Ascending aorta (tissue), 2 donors: ENCODE measurements around the gene GALNT13. TPM values are rescaled to one million over a fixed set of nuclear protein-coding genes. Genes with fewer than 3 reads are reported as not detected.

Experiments
- DNase-seq, 2 donors: peaks; one replicate each; pipeline ENCODE4 v3.0.0-alpha.2; 2019; ENCODE audit warnings: low spot score in 2 of 2
- H3K27ac ChIP-seq, 2 donors: fragments of 200-600 bp; sonication (generic); one replicate each; pipeline ENCODE4 v1.5.1; 2016 to 2017; ENCODE audit warnings: mild to moderate bottlenecking in 1 of 2
- H3K27me3 ChIP-seq: fragments of 200-600 bp; sonication (generic); one replicate; pipeline ENCODE4 v1.5.1; 2017
- H3K36me3 ChIP-seq, 2 donors: fragments of 200-600 bp; sonication (generic); one replicate each; pipeline ENCODE4 v1.5.1; 2016
- H3K4me1 ChIP-seq, 2 donors: fragments of 200-600 bp; sonication (generic); one replicate each; pipeline ENCODE4 v1.5.1; 2016 to 2017; ENCODE audit warnings: mild to moderate bottlenecking in 1 of 2
- H3K4me3 ChIP-seq, 2 donors: fragments of 200-600 bp; sonication (generic); one replicate each; pipeline ENCODE4 v1.5.1; 2016 to 2017; ENCODE audit warnings: mild to moderate bottlenecking in 1 of 2
- H3K9me3 ChIP-seq, 2 donors: fragments of 200-600 bp; sonication (generic); one replicate each; pipeline ENCODE4 v1.5.1; 2016
- intact Hi-C: fragments of 100-400 bp; cut with DNase I; formaldehyde crosslinking; loops from one replicate; pipeline ENCODE4 v1.15.1; 2023
- total RNA-seq: library from RNA; depleted of rRNA; stranded (reverse); fragments of >200 nt; gene quantifications from one replicate; pipeline ENCODE4 v1.1.0, GENCODE V29; 2016
- TF ChIP-seq, protein P1 (sequence below), 3 experiments: fragments of 200-600 bp in 2 of 3; fragments of 450-650 bp in 1 of 3; sonication (generic) in 2 of 3; IDR thresholded peaks; one replicate each; pipeline ENCODE4 v1.5.1; 2016 to 2019; ENCODE audit warnings: antibody characterized with exemption in 3 of 3, mild to moderate bottlenecking in 1 of 3, moderate library complexity in 1 of 3

Gene GALNT13
- total RNA-seq, 1 donor from 2014 or later, result not detected

DNA sequence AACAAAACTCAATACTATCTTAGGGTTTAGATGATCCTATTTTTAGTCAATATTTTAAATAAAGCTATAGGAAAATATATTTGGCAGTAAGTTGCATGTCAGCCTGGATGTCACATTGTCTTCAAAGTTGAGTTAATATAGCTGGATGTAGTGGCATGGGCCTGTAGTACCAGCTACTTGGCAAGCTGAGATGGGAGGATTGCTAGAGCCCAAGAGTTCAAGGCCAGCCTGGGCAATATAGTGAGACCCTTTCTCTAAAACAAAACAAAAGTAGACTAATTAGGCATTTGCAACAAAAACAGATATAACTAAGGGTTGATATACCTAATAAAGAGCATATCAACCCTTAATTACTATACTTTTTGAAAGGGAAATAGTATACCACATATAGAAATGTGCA, 572.2 kb downstream of the GALNT13 start:
- Histone ChIP-seq H3K27ac (no peak overlapping the region), H3K27me3 (no peaks in the 10 kb centered on the region), H3K4me3 (no peak overlapping the region), H3K36me3 (no peaks in the 10 kb centered on the region), H3K9me3 (no peaks in the 10 kb centered on the region), H3K4me1 (no peaks in the 10 kb centered on the region)
- intact Hi-C loops, result no loop called here
- no peak for DNase-seq
- TF ChIP-seq, protein P1, sequence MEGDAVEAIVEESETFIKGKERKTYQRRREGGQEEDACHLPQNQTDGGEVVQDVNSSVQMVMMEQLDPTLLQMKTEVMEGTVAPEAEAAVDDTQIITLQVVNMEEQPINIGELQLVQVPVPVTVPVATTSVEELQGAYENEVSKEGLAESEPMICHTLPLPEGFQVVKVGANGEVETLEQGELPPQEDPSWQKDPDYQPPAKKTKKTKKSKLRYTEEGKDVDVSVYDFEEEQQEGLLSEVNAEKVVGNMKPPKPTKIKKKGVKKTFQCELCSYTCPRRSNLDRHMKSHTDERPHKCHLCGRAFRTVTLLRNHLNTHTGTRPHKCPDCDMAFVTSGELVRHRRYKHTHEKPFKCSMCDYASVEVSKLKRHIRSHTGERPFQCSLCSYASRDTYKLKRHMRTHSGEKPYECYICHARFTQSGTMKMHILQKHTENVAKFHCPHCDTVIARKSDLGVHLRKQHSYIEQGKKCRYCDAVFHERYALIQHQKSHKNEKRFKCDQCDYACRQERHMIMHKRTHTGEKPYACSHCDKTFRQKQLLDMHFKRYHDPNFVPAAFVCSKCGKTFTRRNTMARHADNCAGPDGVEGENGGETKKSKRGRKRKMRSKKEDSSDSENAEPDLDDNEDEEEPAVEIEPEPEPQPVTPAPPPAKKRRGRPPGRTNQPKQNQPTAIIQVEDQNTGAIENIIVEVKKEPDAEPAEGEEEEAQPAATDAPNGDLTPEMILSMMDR (IDR thresholded peaks at IDR 0.05), result no peak

DNA sequence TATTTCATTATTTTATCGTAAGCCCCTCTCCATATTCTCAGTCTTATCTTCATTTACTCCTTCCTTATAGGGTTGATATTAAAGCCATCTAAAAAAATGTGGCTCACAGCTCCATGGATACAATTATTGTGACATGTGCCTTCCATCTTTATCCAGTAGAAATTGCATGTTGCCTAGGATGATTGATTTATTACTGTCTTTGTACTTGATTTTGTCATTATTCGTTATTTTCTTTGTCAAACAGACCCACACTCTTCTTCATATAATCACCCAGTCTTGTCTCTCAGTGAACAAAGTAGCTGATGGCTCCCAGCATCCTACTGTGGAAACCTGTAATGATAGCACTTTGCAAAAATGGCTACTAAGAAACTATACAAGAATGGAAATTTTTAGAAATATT, 574.6 kb downstream of the GALNT13 start:
- intact Hi-C loops, result no loop called here
- Histone ChIP-seq H3K36me3 (no peaks in the 10 kb centered on the region), H3K27me3 (no peaks in the 10 kb centered on the region), H3K9me3 (no peaks in the 10 kb centered on the region), H3K4me3 (no peak overlapping the region), H3K4me1 (no peaks in the 10 kb centered on the region), H3K27ac (no peak overlapping the region)
- TF ChIP-seq, protein P1 (IDR thresholded peaks at IDR 0.05), result no peak
- DNase-seq, result no peak

DNA sequence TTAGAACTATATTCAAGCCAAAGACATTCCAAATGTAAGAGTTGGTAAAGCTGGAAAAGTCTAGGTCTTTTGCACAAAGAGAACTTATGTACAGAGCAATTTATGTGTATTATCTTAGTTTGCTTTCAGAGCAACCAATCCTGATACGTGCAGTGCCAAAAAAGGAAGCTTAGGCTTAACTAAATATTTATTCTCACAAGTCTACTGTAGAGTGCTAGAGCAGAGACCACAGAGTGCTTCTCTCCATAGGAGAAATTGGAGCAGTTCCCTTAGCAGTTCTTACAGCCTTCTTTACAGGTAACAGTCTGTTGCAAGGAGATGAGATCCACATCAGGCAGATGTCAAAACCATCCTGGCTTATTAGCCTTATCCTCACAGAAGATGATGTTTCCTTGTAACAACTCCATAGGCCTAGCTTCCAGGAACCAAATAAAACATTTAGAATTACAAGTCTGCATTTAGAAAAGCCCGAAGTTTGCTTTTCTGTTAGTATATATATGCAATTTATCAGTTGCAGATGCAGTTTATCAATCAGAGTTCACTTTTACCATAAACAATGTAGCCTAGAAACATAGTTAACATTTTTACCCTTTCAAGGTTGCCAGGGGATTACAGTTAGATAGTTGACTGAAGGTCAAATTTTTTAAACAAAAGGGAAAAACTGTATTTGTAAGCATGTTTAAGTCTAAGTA, 576.2 kb downstream of the GALNT13 start:
- Histone ChIP-seq H3K4me3 (no peak overlapping the region), H3K9me3 (no peaks in the 10 kb centered on the region), H3K36me3 (no peaks in the 10 kb centered on the region), H3K4me1 (no peaks in the 10 kb centered on the region), H3K27ac (no peak overlapping the region), H3K27me3 (no peaks in the 10 kb centered on the region)
- intact Hi-C loops, result no loop called here
- TF ChIP-seq, protein P1 (IDR thresholded peaks at IDR 0.05), result no peak
- DNase-seq, result no peak

DNA sequence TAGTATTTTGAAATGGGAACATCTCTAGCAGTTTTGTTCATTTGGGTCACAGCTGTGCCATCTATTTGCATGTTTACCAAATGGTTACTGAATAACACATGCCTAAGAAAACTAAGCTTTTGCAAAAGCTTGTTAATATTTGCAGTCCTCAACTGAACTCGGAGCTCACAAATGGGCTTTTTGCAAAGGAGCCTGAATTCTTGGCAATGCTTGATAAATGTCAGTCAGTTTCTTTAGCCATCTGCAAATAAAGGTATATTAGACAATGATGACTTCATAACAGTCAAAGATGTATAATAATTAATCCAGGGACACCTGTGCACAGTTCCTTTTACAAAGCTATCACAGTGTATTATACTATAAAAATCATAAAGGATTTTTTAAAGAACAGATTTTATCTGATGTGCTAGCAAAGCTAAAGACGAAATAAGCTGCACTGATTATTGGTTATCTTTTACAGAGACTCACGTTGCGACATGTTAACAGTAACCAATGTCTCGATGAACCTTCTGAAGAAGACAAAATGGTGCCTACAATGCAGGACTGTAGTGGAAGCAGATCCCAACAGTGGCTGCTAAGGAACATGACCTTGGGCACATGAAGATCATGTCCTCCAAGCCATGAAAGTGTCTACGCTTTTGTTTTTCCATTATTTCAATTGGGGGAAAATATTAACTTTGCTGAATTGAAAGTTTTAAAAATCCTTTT, 578.4 kb downstream of the GALNT13 start:
- H3K27me3 ChIP-seq, result no peaks in the 10 kb centered on the region
- no peaks in the 10 kb centered on the region for H3K4me1 ChIP-seq
- intact Hi-C loops, result loop anchor here (10.0 kb wide), 2 partner anchors 175 to 245 kb away; partner anchors contain the start of gene KCNJ3
- TF ChIP-seq, protein P1 (IDR thresholded peaks at IDR 0.05), result no peak
- H3K4me3 ChIP-seq, result no peak overlapping the region
- no peak overlapping the region for H3K27ac ChIP-seq
- DNase-seq, result no peak
- no peaks in the 10 kb centered on the region for H3K9me3 ChIP-seq
- no peaks in the 10 kb centered on the region for H3K36me3 ChIP-seq

DNA sequence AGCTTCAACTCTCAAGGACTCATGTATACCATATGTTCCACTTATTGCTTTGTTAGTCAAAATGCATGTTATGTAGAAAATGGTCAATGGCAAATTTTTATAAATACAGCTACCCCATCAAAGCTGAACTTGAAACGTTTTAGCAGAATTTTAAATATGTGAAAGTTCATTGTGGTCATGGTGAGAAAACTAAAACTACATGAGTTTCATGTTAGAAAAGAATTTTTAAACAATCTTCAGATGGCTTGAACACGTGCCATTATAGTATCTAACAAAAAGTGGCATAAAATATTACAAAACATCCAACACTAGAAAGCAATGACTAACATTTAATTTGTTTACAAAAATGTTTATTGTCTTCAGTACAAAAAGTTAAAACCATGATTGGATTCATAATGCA, 580.7 kb downstream of the GALNT13 start:
- H3K27ac ChIP-seq, result no peak overlapping the region
- no peak overlapping the region for H3K4me3 ChIP-seq
- no peaks in the 10 kb centered on the region for H3K27me3 ChIP-seq
- no peak for DNase-seq
- intact Hi-C loops, result loop anchor here (10.0 kb wide), 2 partner anchors 172 to 242 kb away; partner anchors contain the start of gene KCNJ3
- H3K36me3 ChIP-seq, result no peaks in the 10 kb centered on the region
- H3K4me1 ChIP-seq, result no peaks in the 10 kb centered on the region
- TF ChIP-seq, protein P1 (IDR thresholded peaks at IDR 0.05), result no peak
- H3K9me3 ChIP-seq, result no peaks in the 10 kb centered on the region
